H1 (cell line): ENCODE measurements around the gene PANX2. TPM values are rescaled to one million over a fixed set of nuclear protein-coding genes. Genes with fewer than 3 reads are reported as not detected.

ENCODE experiments used
- CTCF ChIA-PET: fragments of 300-600 bp; sonication (Branson Sonifier 250); formaldehyde crosslinking; loops from one replicate; lab custom pipeline; 2021; ENCODE audit not compliant: partially characterized antibody; lab: Charles Lee
- POLR2A ChIA-PET: fragments of 300-600 bp; sonication (Branson Sonifier 250); formaldehyde crosslinking; loops from one replicate; lab custom pipeline; 2021; ENCODE audit warnings: inconsistent platforms; ENCODE audit not compliant: partially characterized antibody; lab: Charles Lee
- DNase-seq, 2 experiments: peaks; one replicate each; pipeline versions ENCODE4 v3.0.0 to v3.0.0-alpha.2; 2010 to 2022; ENCODE audit warnings: low spot score in 2 of 2, low read depth in 1 of 2, mixed read lengths in 1 of 2
- FAIRE-seq: peaks from 2 replicates; lab custom pipeline; 2011; peaks lifted over from hg19 to GRCh38; lab: Jason Lieb, UNC
- H2AFZ ChIP-seq: 2 replicates; pipeline ENCODE4 v1.8.1; 2012; ENCODE audit warnings: low read length, inconsistent platforms
- H2AK5ac ChIP-seq: 2 replicates; pipeline ENCODE4 v1.6.1; 2013; ENCODE audit warnings: low read depth, low read length
- H2BK120ac ChIP-seq: replicated peaks from 2 replicates; pipeline ENCODE3; 2013; ENCODE audit warnings: low read depth, low read length, inconsistent platforms
- H2BK12ac ChIP-seq: 2 replicates; pipeline ENCODE4 v1.6.1; 2013; ENCODE audit warnings: low read depth, low read length
- H2BK15ac ChIP-seq: 2 replicates; pipeline ENCODE4 v1.6.1; 2013; ENCODE audit warnings: low read length
- H2BK20ac ChIP-seq: 2 replicates; pipeline ENCODE4 v1.6.1; 2013; ENCODE audit warnings: low read length
- H2BK5ac ChIP-seq: 2 replicates; pipeline ENCODE4 v1.6.1; 2013; ENCODE audit warnings: low read depth, low read length
- H3K14ac ChIP-seq: 2 replicates; pipeline ENCODE4 v1.6.1; 2013; ENCODE audit warnings: inconsistent platforms; ENCODE audit not compliant: insufficient read length
- H3K18ac ChIP-seq: 2 replicates; pipeline ENCODE4 v1.6.1; 2013; ENCODE audit warnings: low read length; ENCODE audit errors: extremely low read depth
- H3K23ac ChIP-seq: 2 replicates; pipeline ENCODE4 v1.6.1; 2013; ENCODE audit warnings: inconsistent platforms; ENCODE audit not compliant: insufficient read length
- H3K23me2 ChIP-seq: 2 replicates; pipeline ENCODE4 v1.6.1; 2013; ENCODE audit warnings: low read depth, low read length
- H3K27ac ChIP-seq: 2 replicates; pipeline ENCODE4 v1.6.1; 2011; ENCODE audit warnings: low read depth, low read length, inconsistent platforms
- H3K27me3 ChIP-seq, 4 experiments: replicated peaks in 1 of 4; 1 replicate in 1 of 4; 2 replicates in 3 of 4; pipeline versions ENCODE4 v1.6.1 to v1.8.1; 2011 to 2013; ENCODE audit warnings: low read length in 3 of 4, mild to moderate bottlenecking in 3 of 4, inconsistent platforms in 2 of 4, mixed read lengths in 2 of 4, moderate library complexity in 1 of 4; ENCODE audit not compliant: control insufficient read depth in 3 of 4, insufficient read depth in 3 of 4; ENCODE audit errors: extremely low read depth in 1 of 4
- H3K36me3 ChIP-seq, 4 experiments: 2 replicates each; pipeline versions ENCODE4 v1.6.1 to v1.8.1; 2011 to 2013; ENCODE audit warnings: mild to moderate bottlenecking in 4 of 4, low read length in 3 of 4, moderate library complexity in 2 of 4, control low read depth in 1 of 4, inconsistent platforms in 1 of 4; ENCODE audit not compliant: insufficient read depth in 4 of 4, control insufficient read depth in 2 of 4
- H3K4ac ChIP-seq: replicated peaks from 2 replicates; pipeline ENCODE3; 2013; ENCODE audit warnings: low read length, low read depth, mixed read lengths, inconsistent platforms; ENCODE audit not compliant: insufficient read length
- H3K4me1 ChIP-seq, 4 experiments: replicated peaks in 1 of 4; 1 replicate in 1 of 4; 2 replicates in 3 of 4; pipeline versions ENCODE4 v1.6.1 to v1.8.1; 2011 to 2013; ENCODE audit warnings: low read length in 3 of 4, inconsistent platforms in 2 of 4, mixed read lengths in 1 of 4; ENCODE audit not compliant: insufficient read depth in 4 of 4, control insufficient read depth in 3 of 4
- H3K4me2 ChIP-seq, 2 experiments: 2 replicates each; pipeline versions ENCODE4 v1.6.1 to v1.8.1; 2011 to 2013; ENCODE audit warnings: low read depth in 2 of 2, low read length in 2 of 2, control low read depth in 1 of 2, inconsistent platforms in 1 of 2, mild to moderate bottlenecking in 1 of 2; ENCODE audit not compliant: insufficient read depth in 1 of 2
- H3K4me3 ChIP-seq, 4 experiments: fragments of 200-600, 300-600 bp in 1 of 4; sonication (generic), shearing (Covaris generic), sonication (Bioruptor Twin) in 1 of 4; 2 replicates each; pipeline versions ENCODE4 v1.5.1 to v1.8.1; 2011 to 2016; ENCODE audit warnings: low read length in 4 of 4, low read depth in 3 of 4, control low read depth in 2 of 4, inconsistent platforms in 2 of 4, mild to moderate bottlenecking in 2 of 4, mixed read lengths in 1 of 4, moderate library complexity in 1 of 4; ENCODE audit not compliant: insufficient read depth in 2 of 4; ENCODE audit errors: extremely low read depth in 1 of 4
- H3K56ac ChIP-seq: replicated peaks from 2 replicates; pipeline ENCODE3; 2013; ENCODE audit warnings: low read depth, mild to moderate bottlenecking, mixed read lengths, low read length, inconsistent platforms; ENCODE audit not compliant: insufficient read length
- H3K79me1 ChIP-seq: 2 replicates; pipeline ENCODE4 v1.6.1; 2013; ENCODE audit warnings: low read depth, low read length, control low read depth
- H3K79me2 ChIP-seq, 2 experiments: 2 replicates each; pipeline versions ENCODE4 v1.6.1 to v1.8.1; 2012 to 2013; ENCODE audit warnings: low read length in 2 of 2, mild to moderate bottlenecking in 2 of 2, inconsistent platforms in 1 of 2; ENCODE audit not compliant: insufficient read depth in 2 of 2, control insufficient read depth in 1 of 2
- H3K9ac ChIP-seq, 4 experiments: replicated peaks in 1 of 4; 1 replicate in 1 of 4; 2 replicates in 3 of 4; pipeline versions ENCODE4 v1.6.1 to v1.8.1; 2011 to 2013; ENCODE audit warnings: low read depth in 3 of 4, low read length in 3 of 4, control low read depth in 2 of 4, mild to moderate bottlenecking in 2 of 4, moderate library complexity in 2 of 4, inconsistent platforms in 1 of 4; ENCODE audit errors: extremely low read depth in 1 of 4
- H3K9me3 ChIP-seq, 2 experiments: 2 replicates each; pipeline versions ENCODE4 v1.6.1 to v1.8.1; 2012 to 2013; ENCODE audit warnings: mild to moderate bottlenecking in 2 of 2, moderate library complexity in 2 of 2, control low read depth in 1 of 2, inconsistent platforms in 1 of 2, low read depth in 1 of 2, low read length in 1 of 2, mixed read lengths in 1 of 2; ENCODE audit not compliant: insufficient read depth in 2 of 2
- H4K20me1 ChIP-seq, 2 experiments: replicated peaks in 1 of 2; 2 replicates each; pipeline versions ENCODE3 to v1.8.1; 2011 to 2013; ENCODE audit warnings: inconsistent platforms in 2 of 2, low read length in 2 of 2, mild to moderate bottlenecking in 1 of 2; ENCODE audit not compliant: insufficient read depth in 2 of 2, control insufficient read depth in 1 of 2
- H4K5ac ChIP-seq: 2 replicates; pipeline ENCODE4 v1.6.1; 2013; ENCODE audit warnings: low read length, low read depth, mixed read lengths, inconsistent platforms; ENCODE audit not compliant: insufficient read length
- H4K8ac ChIP-seq: 2 replicates; pipeline ENCODE4 v1.8.0; 2013; ENCODE audit warnings: mild to moderate bottlenecking, moderate library complexity, low read length, inconsistent platforms; ENCODE audit not compliant: insufficient read depth; ENCODE audit errors: extremely low read depth
- H4K91ac ChIP-seq: replicated peaks from 2 replicates; pipeline ENCODE3; 2013; ENCODE audit warnings: low read length, mixed read lengths, inconsistent platforms; ENCODE audit not compliant: insufficient read length
- CREB1 ChIP-seq: IDR thresholded peaks from 2 replicates; pipeline ENCODE4 v1.6.1; 2012; ENCODE audit warnings: inconsistent platforms
- CTBP2 ChIP-seq: IDR thresholded peaks from 2 replicates; pipeline ENCODE4 v1.7.0; 2011; ENCODE audit warnings: borderline replicate concordance, mild to moderate bottlenecking, moderate library complexity, mixed read lengths, low read length; ENCODE audit not compliant: insufficient read depth, insufficient read length
- FOSL1 ChIP-seq: IDR thresholded peaks from 2 replicates; pipeline ENCODE4 v1.6.1; 2011; ENCODE audit warnings: mild to moderate bottlenecking, low read depth, low read length, moderate library complexity; ENCODE audit not compliant: insufficient read depth
- GTF2F1 ChIP-seq: IDR thresholded peaks from 2 replicates; pipeline ENCODE4 v1.6.1; 2012; ENCODE audit warnings: low read depth, low read length, improper control_type of control experiment, borderline replicate concordance
- NANOG ChIP-seq: IDR thresholded peaks from 2 replicates; pipeline ENCODE4 v1.6.1; 2011; ENCODE audit warnings: low read length, low read depth, mild to moderate bottlenecking, inconsistent platforms; ENCODE audit not compliant: insufficient read depth, poor library complexity, severe bottlenecking
- NRF1 ChIP-seq: IDR thresholded peaks from 2 replicates; pipeline ENCODE4 v1.6.1; 2011; ENCODE audit warnings: mild to moderate bottlenecking, low read depth, low read length, improper control_type of control experiment
- RBBP5 ChIP-seq: IDR thresholded peaks from 2 replicates; pipeline ENCODE4 v1.7.1; 2012; ENCODE audit warnings: low read depth, mild to moderate bottlenecking, inconsistent platforms, low read length, moderate library complexity, borderline replicate concordance
- SRF ChIP-seq: IDR thresholded peaks from 2 replicates; pipeline ENCODE4 v1.6.1; 2011; ENCODE audit warnings: mild to moderate bottlenecking, low read depth, low read length, moderate library complexity
- TAF7 ChIP-seq: optimal IDR thresholded peaks from 2 replicates; pipeline ENCODE3; 2011; ENCODE audit warnings: low read depth, mild to moderate bottlenecking, inconsistent platforms, low read length, moderate library complexity, borderline replicate concordance
- WGBS, 2 experiments: shearing (Covaris generic) in 1 of 2; methylation state at CpG; one replicate each; pipeline versions ENCODE4 v1.1.6 to v1.1.7; 2013 to 2015; ENCODE audit warnings: low lambda C conversion rate in 2 of 2, mixed read lengths in 2 of 2, inconsistent platforms in 1 of 2, low coverage in 1 of 2, missing lambda C conversion rate in 1 of 2; ENCODE audit not compliant: insufficient replicate concordance in 2 of 2, insufficient coverage in 1 of 2, insufficient read length in 1 of 2; ENCODE audit errors: extremely low coverage in 1 of 2, missing lambda C conversion rate in 1 of 2; 5-methylcytosine and 5-hydroxymethylcytosine counted together
- polyA plus RNA-seq, 7 experiments: library from polyadenylated mRNA; depleted of rRNA in 3 of 7; stranded (reverse) in 5 of 7; unstranded in 2 of 7; fragments of >200 nt in 5 of 7; fragments of 200-250 nt in 2 of 7; gene quantifications; 1 replicate in 5 of 7; 2 replicates in 1 of 7; 4 replicates in 1 of 7; pipeline versions ENCODE4 v1.2.1 to v1.2.3, GENCODE V29; 2011 to 2013; ENCODE audit warnings: missing spikeins in 2 of 7, mixed read lengths in 2 of 7
- total RNA-seq: library from RNA; stranded (reverse); fragmentation: NEBNext Ultra II Directional; extraction: Animal tissue kit (Norgen Biotek cat#: 25700); gene quantifications from 2 replicates; pipeline ENCODE4 v1.2.1, GENCODE V29; 2021
- TF ChIP-seq, protein P1 (sequence below), 3 experiments: IDR thresholded peaks; 1 replicate in 2 of 3; 2 replicates in 1 of 3; pipeline versions ENCODE4 v1.5.1 to v1.6.1; 2011; ENCODE audit warnings: low read length in 3 of 3, mild to moderate bottlenecking in 3 of 3, inconsistent platforms in 2 of 3, low read depth in 1 of 3, moderate library complexity in 1 of 3; ENCODE audit not compliant: insufficient read depth in 1 of 3; ENCODE audit errors: control extremely low read depth in 1 of 3

Gene PANX2
- total and polyA plus RNA-seq, 2 of the 8 experiments (the other 6 are each of a cell fraction or from before 2014, with no cell fraction given): 3.5 to 5.0 TPM

- Histone ChIP-seq H3K9me3 (no peaks in the 10 kb centered on the region), H3K79me2 (no peaks in the 10 kb centered on the region), H3K4me2 (no peak overlapping the region), H4K20me1 (no peaks in the 10 kb centered on the region), H4K8ac (no peak overlapping the region), H2BK12ac (no peak overlapping the region), H2BK20ac (no peak overlapping the region), H2BK15ac (no peak overlapping the region), H3K79me1 (no peaks in the 10 kb centered on the region), H3K14ac (no peak overlapping the region), H3K27ac (no peak overlapping the region), H3K27me3 (peaks cover 0 to 3% (median 1%) of the 10 kb centered on the region in 4 experiments; a peak in 3 of 7 replicates), H3K18ac (no peak overlapping the region), H3K4me3 (no peak overlapping the region), H2BK5ac (no peak overlapping the region), H3K4me1 (no peaks in the 10 kb centered on the region), H3K56ac (no peak overlapping the region), H3K23ac (no peak overlapping the region), H2AK5ac (no peak overlapping the region), H3K23me2 (no peaks in the 10 kb centered on the region), H4K5ac (no peak overlapping the region), H4K91ac (no peak overlapping the region), H2AFZ (no peak overlapping the region), H3K36me3 (no peaks in the 10 kb centered on the region), H3K4ac (no peak overlapping the region), H2BK120ac (no peak overlapping the region), H3K9ac (no peak overlapping the region)
- ChIA-PET CTCF (interaction anchor here (0.6 kb wide), 1 partner anchor 14 kb away, joined by 5 read pairs; no protein-coding TSS in a partner anchor), POLR2A (no interaction called here)
- FAIRE-seq (no peak), DNase-seq (no peak)
- 96% methylated on average over 2 of the region's 4 CpGs; no CpG with 5 or more reads in 1 of the 2 experiments for WGBS, 2 experiments
- no peak for TF ChIP-seq TAF7
- TF ChIP-seq, protein P1, sequence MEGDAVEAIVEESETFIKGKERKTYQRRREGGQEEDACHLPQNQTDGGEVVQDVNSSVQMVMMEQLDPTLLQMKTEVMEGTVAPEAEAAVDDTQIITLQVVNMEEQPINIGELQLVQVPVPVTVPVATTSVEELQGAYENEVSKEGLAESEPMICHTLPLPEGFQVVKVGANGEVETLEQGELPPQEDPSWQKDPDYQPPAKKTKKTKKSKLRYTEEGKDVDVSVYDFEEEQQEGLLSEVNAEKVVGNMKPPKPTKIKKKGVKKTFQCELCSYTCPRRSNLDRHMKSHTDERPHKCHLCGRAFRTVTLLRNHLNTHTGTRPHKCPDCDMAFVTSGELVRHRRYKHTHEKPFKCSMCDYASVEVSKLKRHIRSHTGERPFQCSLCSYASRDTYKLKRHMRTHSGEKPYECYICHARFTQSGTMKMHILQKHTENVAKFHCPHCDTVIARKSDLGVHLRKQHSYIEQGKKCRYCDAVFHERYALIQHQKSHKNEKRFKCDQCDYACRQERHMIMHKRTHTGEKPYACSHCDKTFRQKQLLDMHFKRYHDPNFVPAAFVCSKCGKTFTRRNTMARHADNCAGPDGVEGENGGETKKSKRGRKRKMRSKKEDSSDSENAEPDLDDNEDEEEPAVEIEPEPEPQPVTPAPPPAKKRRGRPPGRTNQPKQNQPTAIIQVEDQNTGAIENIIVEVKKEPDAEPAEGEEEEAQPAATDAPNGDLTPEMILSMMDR (IDR thresholded peaks at IDR 0.05; ENCODE audit: control extremely low read depth in 1 of 3, insufficient read depth in 1 of 3, low read depth in 1 of 3, low read length in 3 of 3): no peak
- TF ChIP-seq CTBP2: no peak
- TF ChIP-seq SRF: no peak
- no peak for TF ChIP-seq GTF2F1
- TF ChIP-seq NANOG: no peak
- no peak for TF ChIP-seq FOSL1
- TF ChIP-seq NRF1: no peak
- no peak for TF ChIP-seq RBBP5
- no peak for TF ChIP-seq CREB1
Measured at GRCh38 chr22:50123119-50123518, 47.4 kb upstream of the PANX2 start.
